GM21717 (cell line): Measurements from ENCODE around the gene TAS2R39.
"Not testable (repeated sequence)": the region's sequence is repeated elsewhere in the genome, so short reads cannot be mapped to it uniquely, and the experiment has no call there.

ENCODE experiments used
- ATAC-seq: cut with Tn5 transposase; IDR thresholded peaks from one replicate; pipeline ENCODE4 v1.9.1; 2021; ENCODE audit warnings: mild to moderate bottlenecking, moderate library complexity; ENCODE audit not compliant: unreplicated experiment

TAS2R39 gene

GRCh38 chr7:143183024-143183423, at the start of gene TAS2R39:
Gene TAS2R39, plus strand, starts transcription at chr7:143183419. Its CDS starts 0 bp downstream, at chr7:143183419.
- ATAC-seq = no peak

GRCh38 chr7:143147070-143147469, 36.1 kb upstream of the TAS2R39 start:
- no peak for ATAC-seq

- no peak for ATAC-seq
Measured at GRCh38 chr7:143148050-143148449, 35.2 kb upstream of the TAS2R39 start.

GRCh38 chr7:143148651-143149050, 34.6 kb upstream of the TAS2R39 start:
- ATAC-seq = no peak

- not testable (repeated sequence) for ATAC-seq
Measured at GRCh38 chr7:143150696-143151095, 32.5 kb upstream of the TAS2R39 start.

- ATAC-seq = not testable (repeated sequence)
Measured at GRCh38 chr7:143158617-143159016, 24.6 kb upstream of the TAS2R39 start.

GRCh38 chr7:143171697-143172096, 11.5 kb upstream of the TAS2R39 start:
- ATAC-seq = no peak

- no peak for ATAC-seq
Measured at GRCh38 chr7:143172354-143172753, 10.9 kb upstream of the TAS2R39 start.

GRCh38 chr7:143176128-143176527, 7.1 kb upstream of the TAS2R39 start:
- no peak for ATAC-seq

GRCh38 chr7:143177374-143178119, 5.7 kb upstream of the TAS2R39 start:
- ATAC-seq = no peak

- not testable (repeated sequence) for ATAC-seq
Measured at GRCh38 chr7:143180771-143181170, 2.4 kb upstream of the TAS2R39 start.

- no peak for ATAC-seq
Measured at GRCh38 chr7:143181349-143181748, 1.9 kb upstream of the TAS2R39 start.

- no peak for ATAC-seq
Measured at GRCh38 chr7:143185551-143185950, 2.3 kb downstream of the TAS2R39 start.

- no peak for ATAC-seq
Measured at GRCh38 chr7:143188994-143189393, 5.8 kb downstream of the TAS2R39 start.

GRCh38 chr7:143193880-143194279, 10.7 kb downstream of the TAS2R39 start:
- no peak for ATAC-seq

GRCh38 chr7:143199040-143199439, 15.8 kb downstream of the TAS2R39 start:
- no peak for ATAC-seq

GRCh38 chr7:143202161-143202560, 18.9 kb downstream of the TAS2R39 start:
- ATAC-seq = no peak

- no peak for ATAC-seq
Measured at GRCh38 chr7:143203386-143203785, 20.2 kb downstream of the TAS2R39 start.

GRCh38 chr7:143205560-143206293, 22.5 kb downstream of the TAS2R39 start:
- ATAC-seq = peak; percentile 94

GRCh38 chr7:143210541-143210940, 27.3 kb downstream of the TAS2R39 start:
- no peak for ATAC-seq

GRCh38 chr7:143213478-143213877, 30.3 kb downstream of the TAS2R39 start:
- ATAC-seq = not testable (repeated sequence)
